Type B pancreatic cell (in vitro differentiated cells): ENCODE results near the gene COL8A2. TPM values are rescaled to one million over a fixed set of nuclear protein-coding genes. Genes with fewer than 3 reads are reported as not detected.

Experiments used
- DNase-seq: peaks from one replicate; pipeline ENCODE4 v3.0.0; 2021; ENCODE audit warnings: mixed read lengths; ENCODE audit not compliant: unreplicated experiment; ENCODE audit errors: extremely low spot score
- H3K27ac Mint-ChIP-seq: 2 replicates; pipeline ENCODE4 v1.8.0; 2021; ENCODE audit warnings: mild to moderate bottlenecking, mixed read lengths
- H3K27me3 Mint-ChIP-seq: 2 replicates; pipeline ENCODE4 v1.8.0; 2021; ENCODE audit warnings: mixed read lengths
- H3K36me3 Mint-ChIP-seq: 2 replicates; pipeline ENCODE4 v1.8.0; 2021; ENCODE audit warnings: mixed read lengths
- H3K4me1 Mint-ChIP-seq: one replicate; pipeline ENCODE4 v1.8.0; 2021; ENCODE audit warnings: mixed read lengths; ENCODE audit not compliant: unreplicated experiment
- H3K4me3 Mint-ChIP-seq: 2 replicates; pipeline ENCODE4 v1.8.0; 2021; ENCODE audit warnings: mild to moderate bottlenecking, mixed read lengths
- H3K9me3 Mint-ChIP-seq: 2 replicates; pipeline ENCODE4 v1.8.0; 2021; ENCODE audit warnings: mixed read lengths
- CTCF ChIP-seq: fragments of 200-600 bp; sonication (generic); conservative IDR thresholded peaks from 2 replicates; pipeline ENCODE4 v1.5.0; 2021; ENCODE audit warnings: antibody characterized with exemption, mild to moderate bottlenecking
- total RNA-seq: library from RNA; stranded (reverse); gene quantifications from 2 replicates; pipeline ENCODE4 v1.2.1, GENCODE V29; 2021; ENCODE audit warnings: low replicate concordance

COL8A2 gene
- total RNA-seq, 1 donor from 2014 or later, result 2.5 TPM

DNA sequence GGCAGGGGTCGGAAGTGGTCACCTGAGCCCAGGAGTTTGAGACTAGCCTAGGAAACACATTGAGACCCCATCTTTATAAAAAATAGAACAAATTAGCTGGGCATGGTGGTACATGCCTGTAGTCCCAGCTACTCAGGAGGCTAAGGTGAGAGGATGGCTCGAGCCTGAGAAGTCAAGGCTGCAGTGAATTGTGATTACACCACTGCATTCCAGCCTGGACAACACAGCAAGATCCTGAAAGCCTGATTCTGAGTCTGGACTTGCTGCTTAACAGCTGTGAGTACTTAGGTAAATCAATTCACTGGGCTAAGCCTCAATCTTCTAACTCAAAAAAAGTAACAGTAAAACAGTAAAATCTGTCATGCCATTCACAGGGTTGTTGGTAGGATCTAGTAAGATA lies 19.4 kb upstream of the COL8A2 start:
- peaks cover 18% of the 10 kb centered on the region for H3K4me1 Mint-ChIP-seq
- no peak overlapping the region for H3K4me3 Mint-ChIP-seq
- TF ChIP-seq CTCF, result no peak
- no peaks in the 10 kb centered on the region for H3K27me3 Mint-ChIP-seq
- no peaks in the 10 kb centered on the region for H3K9me3 Mint-ChIP-seq
- no peak for DNase-seq
- peaks cover 7% of the 10 kb centered on the region for H3K36me3 Mint-ChIP-seq
- H3K27ac Mint-ChIP-seq, result no peak overlapping the region

DNA sequence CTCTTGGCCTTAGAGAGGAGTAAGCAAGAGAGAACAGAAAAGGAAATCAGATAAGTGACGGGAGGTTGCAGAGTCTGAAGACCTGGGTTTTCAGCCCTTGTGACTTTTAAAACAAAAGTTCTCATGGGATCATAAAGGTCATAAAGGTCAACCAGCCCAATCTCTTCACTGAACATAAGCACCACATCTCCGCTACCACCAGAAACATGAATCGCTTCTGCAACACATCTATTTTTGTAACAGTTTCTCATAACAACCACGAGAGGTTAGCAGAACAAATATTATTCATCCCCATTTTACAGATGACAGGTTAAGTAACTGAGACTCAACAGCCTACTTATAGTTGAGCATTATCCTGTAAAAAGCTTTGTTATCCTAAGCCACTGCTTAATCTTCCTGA lies 18.4 kb upstream of the COL8A2 start:
- Mint-ChIP-seq H3K4me3 (no peak overlapping the region), H3K27ac (no peak overlapping the region), H3K36me3 (peaks cover 8% of the 10 kb centered on the region), H3K4me1 (peaks cover 18% of the 10 kb centered on the region), H3K9me3 (no peaks in the 10 kb centered on the region), H3K27me3 (no peaks in the 10 kb centered on the region)
- no peak for TF ChIP-seq CTCF
- no peak for DNase-seq

GRCh38 chr1:36142121-36142520 lies 17.1 kb upstream of the COL8A2 start:
- Mint-ChIP-seq H3K9me3 (no peaks in the 10 kb centered on the region), H3K36me3 (peaks cover 11% of the 10 kb centered on the region), H3K27ac (no peak overlapping the region), H3K4me3 (no peak overlapping the region), H3K4me1 (peaks cover 11% of the 10 kb centered on the region), H3K27me3 (no peaks in the 10 kb centered on the region)
- TF ChIP-seq CTCF, result no peak
- DNase-seq, result no peak

DNA sequence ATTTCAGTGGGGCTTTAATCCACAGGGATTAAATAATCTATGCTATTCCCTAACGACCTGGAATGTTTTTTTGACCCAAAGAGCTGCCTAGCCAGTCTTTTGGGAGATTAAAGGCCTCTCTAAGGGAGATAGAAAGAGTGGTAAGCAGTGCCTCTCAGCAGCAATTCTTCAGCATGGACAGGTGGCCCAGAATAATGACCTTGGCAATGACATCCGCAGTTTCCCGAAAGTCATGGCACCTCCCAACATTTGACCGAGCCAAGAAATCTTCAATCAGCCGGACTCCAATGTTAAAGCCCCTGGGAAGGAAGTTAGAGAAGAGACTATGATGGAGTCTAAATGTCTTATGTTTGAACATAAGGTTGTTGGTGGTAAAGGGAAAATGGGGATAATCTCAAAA lies 14.5 kb upstream of the COL8A2 start:
- DNase-seq, result no peak
- Mint-ChIP-seq H3K9me3 (no peaks in the 10 kb centered on the region), H3K27ac (no peak overlapping the region), H3K4me3 (no peak overlapping the region), H3K4me1 (peaks cover 17% of the 10 kb centered on the region), H3K36me3 (peaks cover 11% of the 10 kb centered on the region), H3K27me3 (no peaks in the 10 kb centered on the region)
- no peak for TF ChIP-seq CTCF

DNA sequence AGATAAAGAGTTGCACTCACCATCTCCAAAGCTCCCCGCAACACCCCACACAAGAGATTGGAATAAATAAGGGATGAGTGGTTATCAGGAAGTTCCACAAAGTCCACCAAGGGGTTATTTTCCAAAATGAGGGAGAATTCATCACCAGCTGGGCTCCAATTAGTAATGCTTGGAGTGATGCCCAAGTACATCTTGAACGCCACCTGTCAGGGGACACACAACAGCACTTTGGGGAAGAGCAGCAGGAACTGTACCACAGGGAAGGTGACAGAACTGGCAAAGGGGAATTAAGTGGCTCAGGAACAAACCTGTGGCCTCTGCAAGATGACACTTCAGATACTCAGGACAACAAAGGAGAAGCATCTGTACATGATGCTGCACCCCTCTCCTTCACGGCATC lies 12.8 kb upstream of the COL8A2 start:
- no peak for TF ChIP-seq CTCF
- H3K36me3 Mint-ChIP-seq, result peaks cover 11% of the 10 kb centered on the region
- no peak overlapping the region for H3K4me3 Mint-ChIP-seq
- no peak overlapping the region for H3K27ac Mint-ChIP-seq
- no peaks in the 10 kb centered on the region for H3K9me3 Mint-ChIP-seq
- H3K27me3 Mint-ChIP-seq, result no peaks in the 10 kb centered on the region
- no peak for DNase-seq
- H3K4me1 Mint-ChIP-seq, result peaks cover 22% of the 10 kb centered on the region

- H3K4me1 Mint-ChIP-seq, result peaks cover 20% of the 10 kb centered on the region
- peaks cover 11% of the 10 kb centered on the region for H3K36me3 Mint-ChIP-seq
- H3K4me3 Mint-ChIP-seq, result no peak overlapping the region
- TF ChIP-seq CTCF, result no peak
- no peaks in the 10 kb centered on the region for H3K9me3 Mint-ChIP-seq
- DNase-seq, result no peak
- H3K27me3 Mint-ChIP-seq, result no peaks in the 10 kb centered on the region
- no peak overlapping the region for H3K27ac Mint-ChIP-seq
These were observed 12.2 kb upstream of the COL8A2 start for GRCh38 chr1:36137226-36137625.
